WTC11 (cell line): ENCODE results near the gene FBRSL1. TPM values are rescaled to one million over a fixed set of nuclear protein-coding genes. Genes with fewer than 3 reads are reported as not detected.

Experiments
- ATAC-seq: fragments of 200-7000 bp; cut with Tn5 transposase; 2 replicates; pipeline ENCODE4 v1.10.0; 2021; ENCODE audit warnings: mild to moderate bottlenecking, moderate library complexity
- CTCF ChIA-PET: fragments of 300-600 bp; sonication (Branson Sonifier 250); formaldehyde crosslinking; loops from one replicate; lab custom pipeline; 2021; ENCODE audit warnings: antibody characterized with exemption; lab: Charles Lee
- POLR2A ChIA-PET: fragments of 350-600 bp; sonication (Branson Sonifier 250); formaldehyde crosslinking; loops from one replicate; lab custom pipeline; 2021; ENCODE audit warnings: antibody characterized with exemption; lab: Charles Lee
- DNase-seq: peaks from one replicate; pipeline ENCODE4 v3.0.0; 2021; ENCODE audit warnings: low spot score
- H3K27ac Mint-ChIP-seq: 2 replicates; pipeline ENCODE4 v1.8.0; 2021; ENCODE audit warnings: mixed read lengths
- H3K27me3 Mint-ChIP-seq: 2 replicates; pipeline ENCODE4 v1.8.0; 2021; ENCODE audit warnings: low read depth, mild to moderate bottlenecking, moderate library complexity, mixed read lengths
- H3K36me3 Mint-ChIP-seq: 2 replicates; pipeline ENCODE4 v1.8.0; 2021; ENCODE audit warnings: mixed read lengths
- H3K4me1 Mint-ChIP-seq: 2 replicates; pipeline ENCODE4 v1.8.0; 2022; ENCODE audit warnings: mixed read lengths
- H3K4me3 Mint-ChIP-seq: 2 replicates; pipeline ENCODE4 v1.8.0; 2021; ENCODE audit warnings: mild to moderate bottlenecking, moderate library complexity, mixed read lengths
- H3K9me3 Mint-ChIP-seq: 2 replicates; pipeline ENCODE4 v1.8.0; 2021; ENCODE audit warnings: mixed read lengths
- ATF2 ChIP-seq: sonication (generic); formaldehyde crosslinking; IDR thresholded peaks from 2 replicates; pipeline ENCODE4 v1.8.1; 2022; ENCODE audit warnings: low read depth, missing genetic modification reagents, borderline replicate concordance
- ELF4 ChIP-seq: sonication (generic); formaldehyde crosslinking; IDR thresholded peaks from 2 replicates; pipeline ENCODE4 v1.8.1; 2022; ENCODE audit warnings: low read depth, mild to moderate bottlenecking, moderate library complexity, missing genetic modification reagents
- GABPB1 ChIP-seq: sonication (generic); formaldehyde crosslinking; IDR thresholded peaks from 2 replicates; pipeline ENCODE4 v1.8.1; 2023; ENCODE audit warnings: mild to moderate bottlenecking, missing genetic modification reagents
- HMGXB4 ChIP-seq: sonication (generic); formaldehyde crosslinking; IDR thresholded peaks from 2 replicates; pipeline ENCODE4 v1.8.1; 2023; ENCODE audit warnings: mild to moderate bottlenecking, moderate library complexity, missing genetic modification reagents
- JAZF1 ChIP-seq: fragments of 250-450 bp; sonication (Bioruptor Pico); IDR thresholded peaks from 2 replicates; pipeline ENCODE4 v1.9.0; 2021; ENCODE audit warnings: moderate library complexity, mild to moderate bottlenecking, inconsistent platforms
- JUN ChIP-seq: sonication (generic); formaldehyde crosslinking; IDR thresholded peaks from 2 replicates; pipeline ENCODE4 v1.8.0; 2023; ENCODE audit warnings: mild to moderate bottlenecking, missing genetic modification reagents
- KAT7 ChIP-seq: sonication (generic); formaldehyde crosslinking; IDR thresholded peaks from 2 replicates; pipeline ENCODE4 v1.8.1; 2023; ENCODE audit warnings: missing genetic modification reagents, mild to moderate bottlenecking, borderline replicate concordance
- MXD4 ChIP-seq: fragments of 250-450 bp; sonication (Bioruptor Pico); IDR thresholded peaks from 2 replicates; pipeline ENCODE4 v1.8.0; 2021; ENCODE audit warnings: mild to moderate bottlenecking, moderate library complexity, borderline replicate concordance
- NFATC4 ChIP-seq: fragments of 250-450 bp; sonication (Bioruptor Pico); IDR thresholded peaks from 2 replicates; pipeline ENCODE4 v1.9.0; 2021; ENCODE audit warnings: mild to moderate bottlenecking
- SMAD3 ChIP-seq: sonication (generic); formaldehyde crosslinking; IDR thresholded peaks from 2 replicates; pipeline ENCODE4 v1.8.0; 2022; ENCODE audit warnings: missing genetic modification reagents, mild to moderate bottlenecking, borderline replicate concordance
- SOX15 ChIP-seq: fragments of 250-450 bp; sonication (Bioruptor Pico); IDR thresholded peaks from 2 replicates; pipeline ENCODE4 v1.9.0; 2021; ENCODE audit warnings: mild to moderate bottlenecking
- TCF7 ChIP-seq: sonication (generic); formaldehyde crosslinking; IDR thresholded peaks from 2 replicates; pipeline ENCODE4 v1.8.0; 2022; ENCODE audit warnings: mild to moderate bottlenecking, low read depth, missing genetic modification reagents, moderate library complexity
- TEAD1 ChIP-seq: sonication (generic); formaldehyde crosslinking; IDR thresholded peaks from 2 replicates; pipeline ENCODE4 v1.8.0; 2022; ENCODE audit warnings: mild to moderate bottlenecking, missing genetic modification reagents
- ZNF138 ChIP-seq: sonication (generic); formaldehyde crosslinking; conservative IDR thresholded peaks from 2 replicates; pipeline ENCODE4 v1.8.1; 2022; ENCODE audit warnings: mild to moderate bottlenecking, moderate library complexity, missing genetic modification reagents
- ZNF232 ChIP-seq: sonication (generic); formaldehyde crosslinking; IDR thresholded peaks from 2 replicates; pipeline ENCODE4 v1.8.0; 2022; ENCODE audit warnings: mild to moderate bottlenecking, missing genetic modification reagents
- ZNF263 ChIP-seq: sonication (generic); formaldehyde crosslinking; IDR thresholded peaks from 2 replicates; pipeline ENCODE4 v1.8.1; 2022; ENCODE audit warnings: low read depth, mild to moderate bottlenecking, moderate library complexity, missing genetic modification reagents
- ZNF317 ChIP-seq: sonication (generic); formaldehyde crosslinking; IDR thresholded peaks from 2 replicates; pipeline ENCODE4 v1.8.1; 2023; ENCODE audit warnings: low read depth, mild to moderate bottlenecking, moderate library complexity, missing genetic modification reagents, borderline replicate concordance
- ZSCAN18 ChIP-seq: fragments of 250-450 bp; sonication (Bioruptor Pico); IDR thresholded peaks from 2 replicates; pipeline ENCODE4 v2.1.2; 2022; ENCODE audit warnings: mild to moderate bottlenecking, moderate library complexity
- total RNA-seq: library from RNA; stranded (reverse); gene quantifications from 3 replicates; pipeline ENCODE4 v1.2.3, GENCODE V29; 2021
- TF ChIP-seq, protein P1 (sequence below): fragments of 250-450 bp; sonication (Bioruptor Pico); IDR thresholded peaks from 2 replicates; pipeline ENCODE4 v1.9.0; 2021; ENCODE audit warnings: moderate library complexity, mild to moderate bottlenecking, inconsistent platforms, borderline replicate concordance
- TF ChIP-seq, protein P2 (sequence below): sonication (generic); formaldehyde crosslinking; IDR thresholded peaks from 2 replicates; pipeline ENCODE4 v1.8.1; 2023; ENCODE audit warnings: mild to moderate bottlenecking, missing genetic modification reagents, moderate library complexity
- TF ChIP-seq, protein P3 (sequence below): sonication (generic); formaldehyde crosslinking; IDR thresholded peaks from 2 replicates; pipeline ENCODE4 v1.8.1; 2022; ENCODE audit warnings: mild to moderate bottlenecking, moderate library complexity, missing genetic modification reagents
- TF ChIP-seq, protein P4 (sequence below): sonication (generic); formaldehyde crosslinking; conservative IDR thresholded peaks from 2 replicates; pipeline ENCODE4 v1.8.1; 2023; ENCODE audit warnings: mild to moderate bottlenecking, low read depth, missing genetic modification reagents, moderate library complexity
- TF ChIP-seq, protein P5 (sequence below): fragments of 250-450 bp; sonication (Bioruptor Pico); conservative IDR thresholded peaks from 2 replicates; pipeline ENCODE4 v1.9.0; 2021; ENCODE audit warnings: mild to moderate bottlenecking

The FBRSL1 gene
- total RNA-seq, 1 experiment from 2014 or later: 129 TPM

DNA sequence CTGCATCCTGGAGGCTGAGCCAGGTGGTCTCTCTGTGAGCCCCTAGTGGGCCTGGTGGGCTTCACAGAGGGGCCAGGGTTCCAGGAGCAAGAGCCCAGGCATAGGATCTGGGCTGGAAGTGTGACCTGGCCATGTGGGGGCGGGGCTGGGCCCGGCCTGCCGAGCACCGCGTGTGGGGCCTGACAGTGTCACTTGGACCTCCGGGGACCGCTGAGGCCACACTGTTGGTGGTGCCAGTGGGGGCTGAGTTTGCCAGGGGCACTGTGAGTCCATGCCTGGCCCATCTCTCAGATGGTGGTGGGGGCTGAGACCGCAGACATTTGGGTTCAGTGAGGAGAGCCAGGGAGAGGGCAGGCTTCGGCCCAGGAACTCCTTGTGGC lies 5.2 kb downstream of the FBRSL1 start:
- H3K36me3 Mint-ChIP-seq: no peaks in the 10 kb centered on the region
- CTCF ChIA-PET: interaction anchor here (1.1 kb wide), 1 partner anchor 66 kb away, joined by 3 read pairs; no protein-coding TSS in a partner anchor
- POLR2A ChIA-PET: no interaction called here
- DNase-seq: no peak
- peaks cover 12% of the 10 kb centered on the region for H3K4me1 Mint-ChIP-seq
- no peaks in the 10 kb centered on the region for H3K9me3 Mint-ChIP-seq
- peaks cover 7% of the 10 kb centered on the region; the same call in 1 of the 2 replicates for H3K27me3 Mint-ChIP-seq
- TF ChIP-seq ZNF138 (CRISPR knock-in tag) (no peak), SOX15 (CRISPR knock-in tag) (no peak), ATF2 (CRISPR knock-in tag) (no peak), ZNF232 (CRISPR knock-in tag) (no peak), ELF4 (CRISPR knock-in tag) (no peak), JAZF1 (CRISPR knock-in tag) (no peak), NFATC4 (no peak), SMAD3 (CRISPR knock-in tag) (no peak), ZSCAN18 (CRISPR knock-in tag) (no peak), JUN (CRISPR knock-in tag) (no peak), MXD4 (CRISPR knock-in tag) (no peak), KAT7 (CRISPR knock-in tag) (no peak), TEAD1 (CRISPR knock-in tag) (no peak)
- TF ChIP-seq, protein P1, sequence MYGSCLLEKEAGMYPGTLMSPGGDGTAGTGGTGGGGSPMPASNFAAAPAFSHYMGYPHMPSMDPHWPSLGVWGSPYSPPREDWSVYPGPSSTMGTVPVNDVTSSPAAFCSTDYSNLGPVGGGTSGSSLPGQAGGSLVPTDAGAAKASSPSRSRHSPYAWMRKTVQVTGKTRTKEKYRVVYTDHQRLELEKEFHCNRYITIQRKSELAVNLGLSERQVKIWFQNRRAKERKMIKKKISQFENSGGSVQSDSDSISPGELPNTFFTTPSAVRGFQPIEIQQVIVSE: no peak
- TF ChIP-seq, protein P2, sequence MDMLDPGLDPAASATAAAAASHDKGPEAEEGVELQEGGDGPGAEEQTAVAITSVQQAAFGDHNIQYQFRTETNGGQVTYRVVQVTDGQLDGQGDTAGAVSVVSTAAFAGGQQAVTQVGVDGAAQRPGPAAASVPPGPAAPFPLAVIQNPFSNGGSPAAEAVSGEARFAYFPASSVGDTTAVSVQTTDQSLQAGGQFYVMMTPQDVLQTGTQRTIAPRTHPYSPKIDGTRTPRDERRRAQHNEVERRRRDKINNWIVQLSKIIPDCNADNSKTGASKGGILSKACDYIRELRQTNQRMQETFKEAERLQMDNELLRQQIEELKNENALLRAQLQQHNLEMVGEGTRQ (CRISPR knock-in tag): no peak
- TF ChIP-seq, protein P3, sequence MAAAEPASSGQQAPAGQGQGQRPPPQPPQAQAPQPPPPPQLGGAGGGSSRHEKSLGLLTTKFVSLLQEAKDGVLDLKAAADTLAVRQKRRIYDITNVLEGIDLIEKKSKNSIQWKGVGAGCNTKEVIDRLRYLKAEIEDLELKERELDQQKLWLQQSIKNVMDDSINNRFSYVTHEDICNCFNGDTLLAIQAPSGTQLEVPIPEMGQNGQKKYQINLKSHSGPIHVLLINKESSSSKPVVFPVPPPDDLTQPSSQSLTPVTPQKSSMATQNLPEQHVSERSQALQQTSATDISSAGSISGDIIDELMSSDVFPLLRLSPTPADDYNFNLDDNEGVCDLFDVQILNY: no peak
- H3K4me3 Mint-ChIP-seq: no peak overlapping the region
- H3K27ac Mint-ChIP-seq: no peak overlapping the region
- no peak for ATAC-seq

GRCh38 chr12:132495629-132496357 lies 5.8 kb downstream of the FBRSL1 start:
- ChIA-PET POLR2A (no interaction called here), CTCF (no interaction called here)
- Mint-ChIP-seq H3K36me3 (no peaks in the 10 kb centered on the region), H3K27me3 (peaks cover 7% of the 10 kb centered on the region; the same call in 1 of the 2 replicates), H3K4me3 (no peak overlapping the region), H3K27ac (peak overlapping the region; percentile 7; the same call in 1 of the 2 replicates), H3K4me1 (peaks cover 12% of the 10 kb centered on the region), H3K9me3 (no peaks in the 10 kb centered on the region)
- DNase-seq (no peak), ATAC-seq (no peak)
- TF ChIP-seq GABPB1 (CRISPR knock-in tag) (no peak), ZNF263 (CRISPR knock-in tag) (no peak), NFATC4 (no peak), TCF7 (CRISPR knock-in tag) (no peak), ELF4 (CRISPR knock-in tag) (no peak), HMGXB4 (CRISPR knock-in tag) (no peak), ZNF317 (no peak)
- TF ChIP-seq, protein P4, sequence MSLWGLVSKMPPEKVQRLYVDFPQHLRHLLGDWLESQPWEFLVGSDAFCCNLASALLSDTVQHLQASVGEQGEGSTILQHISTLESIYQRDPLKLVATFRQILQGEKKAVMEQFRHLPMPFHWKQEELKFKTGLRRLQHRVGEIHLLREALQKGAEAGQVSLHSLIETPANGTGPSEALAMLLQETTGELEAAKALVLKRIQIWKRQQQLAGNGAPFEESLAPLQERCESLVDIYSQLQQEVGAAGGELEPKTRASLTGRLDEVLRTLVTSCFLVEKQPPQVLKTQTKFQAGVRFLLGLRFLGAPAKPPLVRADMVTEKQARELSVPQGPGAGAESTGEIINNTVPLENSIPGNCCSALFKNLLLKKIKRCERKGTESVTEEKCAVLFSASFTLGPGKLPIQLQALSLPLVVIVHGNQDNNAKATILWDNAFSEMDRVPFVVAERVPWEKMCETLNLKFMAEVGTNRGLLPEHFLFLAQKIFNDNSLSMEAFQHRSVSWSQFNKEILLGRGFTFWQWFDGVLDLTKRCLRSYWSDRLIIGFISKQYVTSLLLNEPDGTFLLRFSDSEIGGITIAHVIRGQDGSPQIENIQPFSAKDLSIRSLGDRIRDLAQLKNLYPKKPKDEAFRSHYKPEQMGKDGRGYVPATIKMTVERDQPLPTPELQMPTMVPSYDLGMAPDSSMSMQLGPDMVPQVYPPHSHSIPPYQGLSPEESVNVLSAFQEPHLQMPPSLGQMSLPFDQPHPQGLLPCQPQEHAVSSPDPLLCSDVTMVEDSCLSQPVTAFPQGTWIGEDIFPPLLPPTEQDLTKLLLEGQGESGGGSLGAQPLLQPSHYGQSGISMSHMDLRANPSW (CRISPR knock-in tag): no peak
- TF ChIP-seq, protein P5, sequence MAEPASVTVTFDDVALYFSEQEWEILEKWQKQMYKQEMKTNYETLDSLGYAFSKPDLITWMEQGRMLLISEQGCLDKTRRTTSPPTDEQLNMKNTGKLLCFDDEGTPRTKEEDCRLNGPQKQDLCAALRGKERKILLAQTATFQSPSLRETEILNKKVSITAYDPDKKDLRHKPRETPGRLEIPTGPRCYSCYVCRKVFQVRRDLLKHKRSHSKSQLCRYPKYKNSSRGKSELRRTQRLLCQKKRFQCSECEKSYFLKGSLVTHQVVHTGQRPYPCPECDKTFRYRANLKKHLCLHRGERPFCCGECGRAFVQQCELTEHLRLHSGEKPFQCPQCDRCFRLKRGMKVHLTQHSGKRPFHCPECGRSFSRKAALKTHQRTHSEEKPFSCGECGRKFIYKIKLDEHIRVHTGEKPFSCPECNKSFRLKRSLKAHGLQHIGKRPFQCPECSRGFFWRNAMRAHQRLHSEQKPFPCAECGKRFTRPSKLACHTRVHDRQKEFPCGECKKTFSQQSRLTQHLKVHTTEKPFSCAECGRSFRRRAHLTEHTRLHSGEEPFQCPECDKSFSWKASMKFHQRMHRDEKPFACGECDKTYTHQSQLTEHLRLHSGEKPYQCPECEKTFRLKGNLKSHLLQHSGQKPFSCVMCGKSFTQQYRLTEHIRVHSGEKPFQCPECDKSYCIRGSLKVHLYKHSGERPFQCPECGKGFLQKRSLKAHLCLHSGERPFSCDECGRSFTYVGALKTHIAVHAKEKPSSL (CRISPR knock-in tag): no peak
